ENCODE data around the gene ANKRD42. TPM values are rescaled to one million over a fixed set of nuclear protein-coding genes. Genes with fewer than 3 reads are reported as not detected.
A peak's percentile ranks its signal among the peaks of the same experiment; 100 is the strongest.

The ANKRD42 gene
- total and polyA plus RNA-seq, 9 of the 15 experiments (the other 6 are each of a cell fraction or from before 2014, with no cell fraction given): 2.8 to 9.1 (median 6.1) TPM

DNA sequence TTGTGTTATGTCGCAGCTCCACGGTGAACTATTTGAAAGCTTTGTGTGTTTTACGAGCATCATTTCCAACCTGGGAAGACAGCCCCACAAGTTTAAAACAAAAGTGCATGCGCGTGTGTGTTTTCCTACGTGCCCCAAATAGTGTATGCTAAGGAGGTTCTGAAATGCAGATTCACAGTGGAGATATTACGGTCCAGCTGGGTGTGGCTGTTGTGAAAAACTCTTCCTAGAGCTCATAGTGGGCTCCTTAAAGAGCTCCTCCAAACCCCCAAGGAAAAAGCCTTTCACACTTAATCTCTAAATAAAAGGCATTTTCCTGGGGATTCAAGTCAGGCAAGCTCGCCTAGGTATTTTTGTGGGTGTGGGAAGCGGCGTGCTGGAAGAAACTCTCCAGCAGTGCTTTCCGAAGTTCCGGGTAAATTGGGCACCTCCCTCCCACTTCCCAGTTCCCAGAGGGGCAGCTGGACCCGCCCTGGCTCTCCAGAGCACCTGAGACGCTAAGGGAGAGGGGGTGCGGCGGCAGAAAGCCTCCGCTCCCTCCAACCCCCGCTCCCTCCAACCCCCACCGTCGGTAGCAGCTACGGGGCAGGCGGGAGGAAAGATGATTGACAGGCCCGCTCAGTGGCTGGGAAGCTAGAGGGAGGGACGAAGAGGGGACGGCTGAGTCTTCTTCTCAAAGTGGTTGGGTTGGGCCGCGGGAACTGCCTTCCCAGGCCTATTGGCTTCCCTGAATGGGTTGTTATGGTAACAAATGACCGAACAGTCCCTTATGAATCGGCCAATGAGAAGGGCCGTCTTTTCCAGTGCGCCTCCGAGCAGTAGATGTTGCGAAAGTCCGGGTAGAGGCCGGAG, 37.1 kb upstream of the ANKRD42 start (continued):
- TF ChIP-seq, protein P1, sequence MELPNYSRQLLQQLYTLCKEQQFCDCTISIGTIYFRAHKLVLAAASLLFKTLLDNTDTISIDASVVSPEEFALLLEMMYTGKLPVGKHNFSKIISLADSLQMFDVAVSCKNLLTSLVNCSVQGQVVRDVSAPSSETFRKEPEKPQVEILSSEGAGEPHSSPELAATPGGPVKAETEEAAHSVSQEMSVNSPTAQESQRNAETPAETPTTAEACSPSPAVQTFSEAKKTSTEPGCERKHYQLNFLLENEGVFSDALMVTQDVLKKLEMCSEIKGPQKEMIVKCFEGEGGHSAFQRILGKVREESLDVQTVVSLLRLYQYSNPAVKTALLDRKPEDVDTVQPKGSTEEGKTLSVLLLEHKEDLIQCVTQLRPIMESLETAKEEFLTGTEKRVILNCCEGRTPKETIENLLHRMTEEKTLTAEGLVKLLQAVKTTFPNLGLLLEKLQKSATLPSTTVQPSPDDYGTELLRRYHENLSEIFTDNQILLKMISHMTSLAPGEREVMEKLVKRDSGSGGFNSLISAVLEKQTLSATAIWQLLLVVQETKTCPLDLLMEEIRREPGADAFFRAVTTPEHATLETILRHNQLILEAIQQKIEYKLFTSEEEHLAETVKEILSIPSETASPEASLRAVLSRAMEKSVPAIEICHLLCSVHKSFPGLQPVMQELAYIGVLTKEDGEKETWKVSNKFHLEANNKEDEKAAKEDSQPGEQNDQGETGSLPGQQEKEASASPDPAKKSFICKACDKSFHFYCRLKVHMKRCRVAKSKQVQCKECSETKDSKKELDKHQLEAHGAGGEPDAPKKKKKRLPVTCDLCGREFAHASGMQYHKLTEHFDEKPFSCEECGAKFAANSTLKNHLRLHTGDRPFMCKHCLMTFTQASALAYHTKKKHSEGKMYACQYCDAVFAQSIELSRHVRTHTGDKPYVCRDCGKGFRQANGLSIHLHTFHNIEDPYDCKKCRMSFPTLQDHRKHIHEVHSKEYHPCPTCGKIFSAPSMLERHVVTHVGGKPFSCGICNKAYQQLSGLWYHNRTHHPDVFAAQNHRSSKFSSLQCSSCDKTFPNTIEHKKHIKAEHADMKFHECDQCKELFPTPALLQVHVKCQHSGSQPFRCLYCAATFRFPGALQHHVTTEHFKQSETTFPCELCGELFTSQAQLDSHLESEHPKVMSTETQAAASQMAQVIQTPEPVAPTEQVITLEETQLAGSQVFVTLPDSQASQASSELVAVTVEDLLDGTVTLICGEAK (IDR thresholded peaks at IDR 0.05): no peak
- TF ChIP-seq, protein P1 (CRISPR knock-in tag; IDR thresholded peaks at IDR 0.05): no peak
- TF ChIP-seq NFATC3 (IDR thresholded peaks at IDR 0.05): no peak
- TF ChIP-seq, protein P2, sequence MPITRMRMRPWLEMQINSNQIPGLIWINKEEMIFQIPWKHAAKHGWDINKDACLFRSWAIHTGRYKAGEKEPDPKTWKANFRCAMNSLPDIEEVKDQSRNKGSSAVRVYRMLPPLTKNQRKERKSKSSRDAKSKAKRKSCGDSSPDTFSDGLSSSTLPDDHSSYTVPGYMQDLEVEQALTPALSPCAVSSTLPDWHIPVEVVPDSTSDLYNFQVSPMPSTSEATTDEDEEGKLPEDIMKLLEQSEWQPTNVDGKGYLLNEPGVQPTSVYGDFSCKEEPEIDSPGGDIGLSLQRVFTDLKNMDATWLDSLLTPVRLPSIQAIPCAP (CRISPR knock-in tag; IDR thresholded peaks at IDR 0.05; ENCODE audit: borderline replicate concordance): no peak
- no peak for TF ChIP-seq ZNF436 (CRISPR knock-in tag; IDR thresholded peaks at IDR 0.05)
- no peak for TF ChIP-seq GTF2A2 (tag; IDR thresholded peaks at IDR 0.05)
- TF ChIP-seq, protein P3, sequence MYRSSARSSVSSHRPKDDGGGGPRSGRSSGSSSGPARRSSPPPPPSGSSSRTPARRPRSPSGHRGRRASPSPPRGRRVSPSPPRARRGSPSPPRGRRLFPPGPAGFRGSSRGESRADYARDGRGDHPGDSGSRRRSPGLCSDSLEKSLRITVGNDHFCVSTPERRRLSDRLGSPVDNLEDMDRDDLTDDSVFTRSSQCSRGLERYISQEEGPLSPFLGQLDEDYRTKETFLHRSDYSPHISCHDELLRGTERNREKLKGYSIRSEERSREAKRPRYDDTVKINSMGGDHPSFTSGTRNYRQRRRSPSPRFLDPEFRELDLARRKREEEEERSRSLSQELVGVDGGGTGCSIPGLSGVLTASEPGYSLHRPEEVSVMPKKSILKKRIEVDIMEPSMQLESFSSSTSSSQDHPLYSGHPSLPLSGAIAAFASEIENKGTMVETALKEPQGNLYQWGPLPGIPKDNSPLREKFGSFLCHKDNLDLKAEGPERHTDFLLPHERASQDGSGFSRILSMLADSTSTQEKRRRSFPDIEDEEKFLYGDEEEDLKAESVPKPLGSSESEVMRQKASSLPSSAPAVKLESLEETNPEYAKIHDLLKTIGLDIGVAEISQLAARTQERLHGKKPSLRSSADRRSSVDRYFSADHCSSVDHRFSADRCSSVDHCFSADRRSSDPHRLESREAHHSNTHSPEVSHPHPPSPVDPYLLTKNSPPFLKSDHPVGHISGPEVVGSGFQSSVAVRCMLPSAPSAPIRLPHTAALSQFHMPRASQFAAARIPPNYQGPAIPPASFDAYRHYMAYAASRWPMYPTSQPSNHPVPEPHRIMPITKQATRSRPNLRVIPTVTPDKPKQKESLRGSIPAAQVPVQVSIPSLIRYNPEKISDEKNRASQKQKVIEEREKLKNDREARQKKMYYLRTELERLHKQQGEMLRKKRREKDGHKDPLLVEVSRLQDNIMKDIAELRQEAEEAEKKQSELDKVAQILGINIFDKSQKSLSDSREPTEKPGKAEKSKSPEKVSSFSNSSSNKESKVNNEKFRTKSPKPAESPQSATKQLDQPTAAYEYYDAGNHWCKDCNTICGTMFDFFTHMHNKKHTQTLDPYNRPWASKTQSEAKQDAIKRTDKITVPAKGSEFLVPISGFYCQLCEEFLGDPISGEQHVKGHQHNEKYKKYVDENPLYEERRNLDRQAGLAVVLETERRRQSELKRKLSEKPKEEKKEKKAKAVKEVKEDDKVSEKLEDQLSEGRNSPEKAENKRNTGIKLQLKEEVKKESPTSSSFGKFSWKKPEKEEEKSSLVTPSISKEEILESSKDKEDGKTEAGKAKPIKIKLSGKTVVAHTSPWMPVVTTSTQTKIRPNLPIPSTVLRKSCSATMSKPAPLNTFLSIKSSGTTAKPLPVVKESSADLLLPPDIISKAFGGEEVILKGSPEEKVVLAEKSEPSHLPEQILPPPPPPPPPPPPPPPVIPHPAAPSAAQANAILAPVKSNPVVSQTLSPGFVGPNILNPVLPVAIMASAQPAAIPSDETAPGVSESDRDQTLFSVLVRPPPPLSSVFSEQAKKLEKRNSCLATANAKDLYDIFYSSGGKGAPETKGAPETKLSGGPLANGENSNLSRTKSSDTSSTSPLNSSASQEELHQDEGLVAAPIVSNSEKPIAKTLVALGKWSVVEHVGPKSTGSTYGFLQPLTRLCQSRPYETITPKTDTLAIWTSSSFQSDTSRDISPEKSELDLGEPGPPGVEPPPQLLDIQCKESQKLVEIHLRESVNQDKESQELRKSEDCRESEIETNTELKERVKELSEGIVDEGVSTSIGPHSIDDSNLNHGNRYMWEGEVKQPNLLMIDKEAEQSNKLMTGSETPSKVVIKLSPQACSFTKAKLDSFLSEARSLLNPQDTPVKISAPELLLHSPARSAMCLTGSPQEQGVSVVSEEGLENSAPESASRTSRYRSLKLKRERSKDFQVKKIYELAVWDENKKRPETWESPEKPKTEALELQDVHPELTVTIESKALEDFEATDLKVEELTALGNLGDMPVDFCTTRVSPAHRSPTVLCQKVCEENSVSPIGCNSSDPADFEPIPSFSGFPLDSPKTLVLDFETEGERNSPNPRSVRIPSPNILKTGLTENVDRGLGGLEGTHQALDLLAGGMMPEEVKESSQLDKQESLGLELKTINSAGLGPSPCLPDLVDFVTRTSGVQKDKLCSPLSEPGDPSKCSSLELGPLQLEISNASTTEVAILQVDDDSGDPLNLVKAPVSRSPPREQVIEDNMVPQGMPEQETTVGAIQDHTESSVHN (IDR thresholded peaks at IDR 0.05; ENCODE audit: borderline replicate concordance in 1 of 2, low read depth in 1 of 2): 0 out of 4 replicates have a peak, but pooled peaks of 1 of the 2 experiments have one; percentile 21
- no peak; the same call in none of the 2 replicates for TF ChIP-seq ZEB2 (IDR thresholded peaks at IDR 0.05)
